Superior temporal gyrus (tissue), 1 donor: ENCODE measurements around the gene HOOK2.
"Not testable (repeated sequence)": the region's sequence is repeated elsewhere in the genome, so short reads cannot be mapped to it uniquely, and the experiment has no call there.

Experiments used
- DNase-seq: peaks from one replicate; pipeline ENCODE4 v3.0.0-alpha.2; 2016; ENCODE audit errors: extremely low spot score

HOOK2 gene

DNA sequence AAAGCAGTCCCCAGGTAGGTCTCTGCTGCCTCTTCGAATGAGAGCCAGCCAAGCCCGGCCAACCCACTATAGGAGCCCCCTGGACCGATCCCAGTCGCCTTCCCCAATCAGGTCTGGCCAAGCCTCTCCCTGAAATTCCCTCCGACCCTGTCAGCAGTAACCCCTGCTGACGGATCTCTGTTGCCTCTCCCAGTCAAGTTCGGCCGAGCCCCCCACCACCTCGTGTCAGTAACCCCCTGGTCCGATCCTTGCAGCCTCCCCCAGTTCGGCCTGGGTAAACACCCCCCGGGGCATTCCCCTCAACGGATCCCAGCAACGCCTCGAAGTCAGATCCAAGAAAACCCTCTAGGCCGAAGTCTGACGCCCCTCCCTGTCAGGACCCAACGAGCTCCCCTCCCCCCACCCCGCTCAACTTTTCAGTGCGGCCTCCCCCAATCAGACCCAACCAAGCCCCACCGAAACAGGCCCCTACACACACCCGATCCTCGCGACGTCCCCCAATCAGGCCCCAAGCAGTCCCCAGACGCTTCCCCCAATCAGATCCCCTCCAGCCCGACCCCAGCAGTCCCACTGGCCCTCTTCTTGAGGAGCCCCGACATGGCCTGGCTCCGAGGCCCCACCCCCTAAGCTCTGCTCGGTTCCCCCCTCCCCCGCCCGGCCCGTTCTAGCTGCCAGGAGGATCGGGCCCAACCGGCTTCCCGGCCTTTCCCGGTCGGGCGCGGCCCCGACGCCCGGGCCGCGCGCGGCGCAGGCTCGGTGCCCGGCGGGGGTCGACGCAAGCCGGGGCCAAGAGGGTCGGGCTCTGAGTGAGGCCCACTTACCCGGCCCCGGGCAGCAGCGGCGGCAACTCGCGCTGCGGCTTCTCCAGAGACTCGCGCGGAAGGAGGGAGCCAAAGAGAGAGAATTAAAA is 53.4 kb downstream of the HOOK2 start:
- peak; percentile 14 for DNase-seq

DNA sequence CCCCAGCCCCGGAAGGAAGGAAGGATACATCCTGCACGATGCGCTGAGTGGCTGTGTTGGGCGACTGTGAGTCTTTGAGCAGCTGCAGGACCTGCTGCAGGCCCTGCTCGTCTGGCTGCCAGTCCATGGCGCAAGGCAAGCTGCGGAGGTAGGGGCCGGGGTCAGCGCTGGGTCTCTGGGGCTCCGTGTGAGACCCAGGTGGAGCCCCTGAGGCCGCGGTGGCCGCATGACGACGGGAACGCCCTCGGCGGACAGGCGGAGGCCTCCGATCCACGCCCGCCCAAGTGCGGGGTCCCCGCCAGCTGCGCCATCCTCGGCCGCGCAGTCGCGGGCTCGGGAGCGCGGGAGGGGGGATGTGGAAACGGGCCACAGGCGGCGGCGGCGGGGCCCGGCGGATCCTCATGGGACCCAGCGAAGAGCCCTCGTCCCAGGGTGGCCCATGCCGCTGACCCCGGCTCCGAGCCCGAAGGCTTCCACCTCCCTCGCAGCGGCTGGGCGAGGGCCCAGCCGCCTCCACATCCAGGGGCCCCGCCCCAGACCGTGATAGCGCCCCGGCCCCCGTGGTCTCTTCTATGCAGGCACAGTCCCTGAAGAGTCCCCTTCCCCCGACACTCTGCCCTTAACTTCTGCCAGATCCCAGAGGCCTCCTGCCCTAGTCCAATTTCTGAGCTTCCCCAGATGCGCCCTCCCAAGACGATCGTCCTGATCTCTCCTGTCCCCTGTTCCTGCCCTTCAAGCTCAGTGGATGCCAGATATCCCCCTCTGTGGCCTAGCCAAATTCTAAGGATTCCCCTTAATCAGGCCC is 54.3 kb downstream of the HOOK2 start:
- peak; percentile 10 for DNase-seq

DNA sequence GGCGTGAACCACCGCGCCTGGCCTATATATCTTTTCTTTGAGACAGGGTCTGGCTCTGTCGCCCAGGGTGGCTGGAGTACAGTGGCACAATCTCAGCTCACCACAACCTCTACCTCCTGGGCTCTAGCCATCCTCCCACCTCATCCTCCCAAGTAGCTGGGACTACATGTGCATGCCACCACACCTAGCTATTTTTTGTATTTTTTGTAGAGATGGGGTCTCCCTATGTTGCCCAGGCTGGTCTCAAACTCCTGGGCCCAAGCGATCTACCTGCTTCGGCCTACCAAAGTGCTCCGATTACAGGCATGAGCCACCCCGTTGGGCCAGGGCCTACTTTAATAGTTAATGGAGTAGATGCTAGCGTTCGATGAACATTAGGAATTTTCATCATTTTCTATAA is 55.1 kb downstream of the HOOK2 start:
- DNase-seq = no peak

DNA sequence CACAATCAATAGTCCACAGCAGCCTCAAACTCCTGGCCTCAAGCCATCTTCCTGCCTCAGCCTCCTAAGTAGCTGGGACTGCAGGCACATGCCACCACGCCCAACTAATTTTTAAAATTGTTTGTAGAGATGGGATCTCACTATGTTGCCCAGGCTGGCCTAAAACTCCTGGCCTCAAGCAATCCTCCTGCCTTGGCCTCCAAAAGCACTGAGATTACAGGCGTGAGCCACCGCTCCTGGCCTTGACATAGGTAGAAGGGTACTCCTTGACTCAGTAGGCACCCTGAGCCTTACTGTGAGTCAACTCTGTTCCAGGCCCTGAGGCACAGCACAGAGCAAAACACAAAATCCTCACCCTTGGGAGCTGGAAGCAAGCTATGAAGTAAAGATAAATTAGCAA is 59.4 kb downstream of the HOOK2 start:
- DNase-seq = no peak

DNA sequence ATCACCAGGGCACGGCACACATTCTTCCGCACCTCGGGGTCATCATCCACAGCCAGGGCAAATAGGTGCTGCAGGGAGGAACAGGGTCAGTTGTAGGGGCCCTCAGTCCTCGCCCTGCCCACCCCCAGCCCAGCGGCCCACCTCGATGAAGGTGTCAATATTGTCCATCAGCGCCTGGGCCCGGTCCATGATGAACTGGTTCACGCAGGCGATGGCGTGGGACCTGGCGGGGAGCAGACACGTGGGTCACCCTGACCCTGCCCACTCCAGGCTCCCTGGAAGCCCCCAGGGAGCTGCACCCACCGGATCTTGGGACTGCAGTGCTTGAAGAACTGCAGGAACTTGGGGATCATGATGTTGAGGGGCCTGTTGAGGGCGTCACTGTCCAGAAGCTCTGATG is 60.2 kb downstream of the HOOK2 start:
- DNase-seq = no peak

DNA sequence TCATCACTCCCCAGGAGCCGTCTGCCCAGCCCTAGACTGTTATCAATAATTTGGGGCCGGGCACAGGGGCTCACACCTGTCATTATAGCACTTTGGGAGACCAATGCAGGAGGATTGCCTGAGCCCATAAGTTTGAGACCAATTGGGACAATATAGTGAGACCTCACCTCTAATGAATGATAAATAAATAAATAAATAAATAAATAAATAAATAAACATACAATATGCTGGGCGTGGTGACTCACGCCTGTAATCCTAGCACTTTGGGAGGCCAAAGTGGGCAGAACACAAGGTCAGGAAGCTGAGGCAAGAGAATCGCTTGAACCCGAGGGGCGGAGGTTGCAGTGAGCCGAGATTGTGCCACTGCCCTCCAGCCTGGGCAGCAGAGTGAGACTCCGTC is 62.0 kb downstream of the HOOK2 start:
- not testable (repeated sequence) for DNase-seq
